H1 (cell line): Measurements from ENCODE around the gene TRAF5.

ENCODE experiments used
- CTCF ChIP-seq, 3 experiments: IDR thresholded peaks; 1 replicate in 2 of 3; 2 replicates in 1 of 3; pipeline versions ENCODE4 v1.5.1 to v1.6.1; 2011; ENCODE audit warnings: low read length in 3 of 3, mild to moderate bottlenecking in 3 of 3, inconsistent platforms in 2 of 3, low read depth in 1 of 3, moderate library complexity in 1 of 3; ENCODE audit not compliant: insufficient read depth in 1 of 3; ENCODE audit errors: control extremely low read depth in 1 of 3
- EP300 ChIP-seq, 2 experiments: IDR thresholded peaks; 1 replicate in 1 of 2; 2 replicates in 1 of 2; pipeline ENCODE4 v1.6.1; 2011 to 2012; ENCODE audit warnings: low read depth in 2 of 2, low read length in 2 of 2, mild to moderate bottlenecking in 2 of 2, borderline replicate concordance in 1 of 2, inconsistent platforms in 1 of 2, moderate library complexity in 1 of 2
- POLR2A ChIP-seq, 2 experiments: IDR thresholded peaks; 1 replicate in 1 of 2; 2 replicates in 1 of 2; pipeline ENCODE4 v1.6.1; 2011; ENCODE audit warnings: low read depth in 2 of 2, low read length in 2 of 2, mild to moderate bottlenecking in 2 of 2; ENCODE audit errors: control extremely low read depth in 1 of 2
- POLR2AphosphoS5 ChIP-seq: IDR thresholded peaks from 2 replicates; pipeline ENCODE4 v1.6.1; 2011; ENCODE audit warnings: low read depth, low read length
- SIN3A ChIP-seq, 2 experiments: IDR thresholded peaks in 1 of 2; conservative IDR thresholded peaks in 1 of 2; 2 replicates each; pipeline ENCODE4 v1.6.1; 2011 to 2012; ENCODE audit warnings: low read length in 2 of 2, improper control_type of control experiment in 1 of 2, low read depth in 1 of 2, mild to moderate bottlenecking in 1 of 2
- SP1 ChIP-seq: IDR thresholded peaks from 2 replicates; pipeline ENCODE4 v1.6.1; 2011; ENCODE audit warnings: low read depth, low read length

- TF ChIP-seq EP300 (IDR thresholded peaks at IDR 0.05; ENCODE audit: borderline replicate concordance in 1 of 2, low read depth in 2 of 2, low read length in 2 of 2) (no peak), CTCF (IDR thresholded peaks at IDR 0.05; ENCODE audit: control extremely low read depth in 1 of 3, insufficient read depth in 1 of 3, low read depth in 1 of 3, low read length in 3 of 3) (no peak), SP1 (no peak), POLR2A (IDR thresholded peaks at IDR 0.05; ENCODE audit: control extremely low read depth in 1 of 2, low read depth in 2 of 2, low read length in 2 of 2) (no peak), POLR2AphosphoS5 (no peak), SIN3A (conservative IDR thresholded peaks at IDR 0.05 in 1 of 2, IDR thresholded peaks at IDR 0.05 in 1 of 2; ENCODE audit: low read depth in 1 of 2, low read length in 2 of 2) (no peak)
Measured at GRCh38 chr1:211370669-211371068, 44.0 kb downstream of the TRAF5 start.
